HCT116 (cell line): ENCODE results near the gene FOSB. TPM values are rescaled to one million over a fixed set of nuclear protein-coding genes. Genes with fewer than 3 reads are reported as not detected.

Source experiments
- ATAC-seq: fragments of 200-7000 bp; cut with Tn5 transposase; 2 replicates; pipeline ENCODE4 v1.9.1; 2020; ENCODE audit warnings: mild to moderate bottlenecking, moderate library complexity
- BruUV-seq: library from RNA; stranded (reverse); fragments of 400-500 nt; replicated peaks from 2 replicates; lab custom pipeline; 2021; lab: Mats Ljungman, UMichigan
- CTCF ChIA-PET: fragments of 300-600 bp; sonication (Branson Sonifier 250); formaldehyde crosslinking; loops from one replicate; lab custom pipeline; 2021; ENCODE audit warnings: antibody characterized with exemption; lab: Charles Lee
- POLR2A ChIA-PET: fragments of 300-600, 350-600 bp; sonication (Branson Sonifier 250); formaldehyde crosslinking; loops from one replicate; lab custom pipeline; 2021; ENCODE audit warnings: antibody characterized with exemption; lab: Charles Lee
- RAD21 ChIA-PET, 2 experiments: fragments of 300-600 bp; sonication (Branson Sonifier 250); formaldehyde crosslinking; loops; one replicate each; lab custom pipeline; 2023; ENCODE audit warnings: low total read pairs in 2 of 2; ENCODE audit not compliant: uncharacterized antibody in 2 of 2, unreplicated experiment in 2 of 2, low non-redundant PET in 1 of 2; lab: Charles Lee
- DNase-seq: peaks from one replicate; pipeline ENCODE4 v3.0.0-alpha.2; 2010; ENCODE audit warnings: low read depth, low spot score
- H2AFZ ChIP-seq: fragments of 200-600 bp; shearing (Covaris generic), sonication (generic); 2 replicates; pipeline ENCODE4 v1.6.1; 2017; ENCODE audit warnings: low read depth, mixed run types, mixed read lengths, antibody characterized with exemption, low read length; ENCODE audit not compliant: poor library complexity, severe bottlenecking
- H3K27ac ChIP-seq: 2 replicates; pipeline ENCODE4 v1.5.1; 2012; ENCODE audit warnings: low read depth, low read length
- H3K27me3 ChIP-seq: fragments of 200-600 bp; sonication (generic); 2 replicates; pipeline ENCODE4 v1.6.1; 2016; ENCODE audit warnings: mixed run types, low read length, mixed read lengths; ENCODE audit not compliant: insufficient read depth
- H3K36me3 ChIP-seq, 2 experiments: fragments of 200-500 bp in 1 of 2; fragments of 200-600 bp in 1 of 2; sonication (Bioruptor generic) in 1 of 2; sonication (generic) in 1 of 2; 2 replicates each; pipeline versions ENCODE4 v1.5.1 to v1.6.1; 2014 to 2016; ENCODE audit warnings: low read length in 2 of 2, inconsistent platforms in 1 of 2, mixed read lengths in 1 of 2, mixed run types in 1 of 2; ENCODE audit not compliant: insufficient read depth in 2 of 2, control insufficient read depth in 1 of 2
- H3K4me1 ChIP-seq, 2 experiments: fragments of 200-600 bp in 1 of 2; sonication (generic) in 1 of 2; 2 replicates each; pipeline versions ENCODE4 v1.5.1 to v1.6.1; 2012 to 2017; ENCODE audit warnings: low read length in 2 of 2, inconsistent platforms in 1 of 2, mild to moderate bottlenecking in 1 of 2, mixed read lengths in 1 of 2, mixed run types in 1 of 2, moderate library complexity in 1 of 2; ENCODE audit not compliant: insufficient read depth in 2 of 2, control insufficient read depth in 1 of 2
- H3K4me2 ChIP-seq: fragments of 200-600 bp; sonication (generic); 2 replicates; pipeline ENCODE4 v1.6.1; 2017; ENCODE audit warnings: mixed run types, low read length, mixed read lengths
- H3K4me3 ChIP-seq, 2 experiments: fragments of 200-600 bp in 1 of 2; sonication (generic) in 1 of 2; replicated peaks in 1 of 2; 2 replicates each; pipeline ENCODE4 v1.5.1; 2011 to 2016; ENCODE audit warnings: low read length in 2 of 2, control low read depth in 1 of 2, low read depth in 1 of 2, mild to moderate bottlenecking in 1 of 2, mixed read lengths in 1 of 2, mixed run types in 1 of 2
- H3K79me2 ChIP-seq: fragments of 200-600 bp; sonication (generic); 2 replicates; pipeline ENCODE4 v1.6.1; 2017; ENCODE audit warnings: mild to moderate bottlenecking, mixed run types, low read length, moderate library complexity, mixed read lengths; ENCODE audit not compliant: insufficient read depth
- H3K9ac ChIP-seq: fragments of 200-600 bp; sonication (generic); 2 replicates; pipeline ENCODE4 v1.6.1; 2016; ENCODE audit warnings: low read length, mixed read lengths
- H3K9me2 ChIP-seq: fragments of 200-600 bp; sonication (generic), shearing (Covaris generic); 2 replicates; pipeline ENCODE4 v1.6.1; 2017; ENCODE audit warnings: mixed run types, mild to moderate bottlenecking, moderate library complexity; ENCODE audit not compliant: insufficient read depth
- H3K9me3 ChIP-seq, 2 experiments: fragments of 200-500 bp in 1 of 2; fragments of 200-600 bp in 1 of 2; sonication (Bioruptor generic) in 1 of 2; sonication (generic) in 1 of 2; 2 replicates each; pipeline ENCODE4 v1.6.1; 2014 to 2017; ENCODE audit warnings: low read length in 2 of 2, mixed read lengths in 2 of 2, inconsistent platforms in 1 of 2, low read depth in 1 of 2, mild to moderate bottlenecking in 1 of 2, mixed run types in 1 of 2, moderate library complexity in 1 of 2; ENCODE audit not compliant: control insufficient read depth in 1 of 2, insufficient read depth in 1 of 2
- H4K20me1 ChIP-seq: fragments of 200-600 bp; sonication (generic), shearing (Covaris generic); 2 replicates; pipeline ENCODE4 v1.6.1; 2017; ENCODE audit warnings: mixed run types, mild to moderate bottlenecking, moderate library complexity; ENCODE audit not compliant: insufficient read depth
- CBX3 ChIP-seq: IDR thresholded peaks from 2 replicates; pipeline ENCODE4 v1.6.1; 2012; ENCODE audit warnings: low read depth
- CTCF ChIP-seq, 3 experiments: fragments of 200-600 bp in 1 of 3; sonication (generic) in 1 of 3; IDR thresholded peaks in 2 of 3; conservative IDR thresholded peaks in 1 of 3; 2 replicates each; pipeline ENCODE4 v1.5.1; 2012 to 2017; ENCODE audit warnings: low read depth in 2 of 3, low read length in 2 of 3, antibody characterized with exemption in 1 of 3, borderline replicate concordance in 1 of 3, control low read depth in 1 of 3, mild to moderate bottlenecking in 1 of 3, mixed read lengths in 1 of 3, mixed run types in 1 of 3, moderate library complexity in 1 of 3; ENCODE audit not compliant: insufficient read depth in 1 of 3
- EGR1 ChIP-seq: IDR thresholded peaks from 2 replicates; pipeline ENCODE4 v1.6.1; 2012; ENCODE audit warnings: low read depth
- POLR2AphosphoS5 ChIP-seq: IDR thresholded peaks from 2 replicates; pipeline ENCODE4 v1.6.1; 2011; ENCODE audit warnings: mild to moderate bottlenecking, low read depth, low read length, moderate library complexity
- intact Hi-C: fragments of 100-400 bp; cut with micrococcal nuclease; formaldehyde crosslinking; loops from 2 replicates; pipeline ENCODE4 v1.10.0; 2022
- total RNA-seq: library from RNA; stranded (reverse); gene quantifications from one replicate; pipeline ENCODE4 v1.2.1, GENCODE V29; 2021; ENCODE audit not compliant: unreplicated experiment
- TF ChIP-seq, protein P1 (sequence below): IDR thresholded peaks from 2 replicates; pipeline ENCODE4 v1.6.1; 2012

FOSB gene
- total RNA-seq, 1 experiment from 2014 or later: 12.6 TPM

DNA sequence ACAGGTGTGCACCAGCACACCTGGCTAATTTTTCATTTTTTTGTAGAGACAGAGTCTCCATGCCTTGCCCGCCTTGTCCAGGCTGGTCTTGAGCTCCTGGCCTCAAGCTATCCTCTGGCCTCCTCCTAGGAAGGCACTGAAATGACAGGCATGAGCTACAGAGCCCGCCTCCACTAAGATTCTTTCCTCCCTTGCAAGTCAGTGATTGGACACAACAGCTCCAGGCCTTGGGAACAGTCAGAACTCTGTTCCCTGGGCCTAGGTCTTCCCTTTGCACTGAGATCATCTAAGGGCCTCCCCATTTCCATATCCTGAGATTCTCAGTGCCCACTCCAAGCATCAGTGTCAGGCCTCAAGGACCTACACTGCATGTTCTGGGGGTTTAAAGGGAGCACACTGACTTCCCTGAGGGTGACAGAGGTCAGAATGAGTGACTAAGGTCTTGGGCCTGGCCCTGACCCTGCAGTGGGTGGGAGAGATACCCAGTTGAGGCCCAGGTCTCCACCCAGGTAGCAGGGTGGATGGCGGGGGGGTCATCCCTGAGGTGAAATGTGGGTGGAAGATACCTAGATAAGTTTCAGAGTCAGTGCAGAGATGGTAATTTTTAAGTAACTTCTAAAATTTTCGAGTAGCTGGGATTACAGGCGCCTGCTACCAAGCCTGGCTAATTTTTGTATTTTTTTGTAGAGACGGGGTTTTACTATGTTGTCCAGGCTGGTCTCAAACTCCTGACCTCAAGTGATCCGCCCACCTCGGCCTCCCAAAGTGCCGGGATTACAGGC, 26.7 kb upstream of the FOSB start:
- CTCF ChIA-PET: interaction anchor here (0.6 to 6.9 kb wide), 8 partner anchors 10 to 118 kb away, joined by 3 to 189 read pairs (median 4); partner anchors contain the start of gene FOSB

More for the DNA sequence above, 26.7 kb upstream of the FOSB start:
- Histone ChIP-seq H3K9ac (peak overlapping the region; percentile 72), H3K4me3 (no peak overlapping the region), H3K4me1 (peaks cover 25 to 50% of the 10 kb centered on the region in 2 experiments), H3K36me3 (no peaks in the 10 kb centered on the region), H3K4me2 (peak overlapping the region; percentile 86), H2AFZ (no peak overlapping the region), H4K20me1 (no peaks in the 10 kb centered on the region), H3K9me3 (no peaks in the 10 kb centered on the region), H3K27ac (peak overlapping the region; percentile 81), H3K79me2 (no peaks in the 10 kb centered on the region), H3K9me2 (no peaks in the 10 kb centered on the region), H3K27me3 (no peaks in the 10 kb centered on the region)
- DNase-seq: no peak
- ATAC-seq: peak; percentile 27; the same call in 1 of the 2 replicates
- RAD21 ChIA-PET: interaction anchor here (1.0 to 2.5 kb wide), 3 partner anchors 36 to 38 kb away, joined by 6 to 40 read pairs (median 31); no protein-coding TSS in a partner anchor
- TF ChIP-seq CBX3 (no peak), CTCF (IDR thresholded peaks at IDR 0.05 in 2 of 3, conservative IDR thresholded peaks at IDR 0.05 in 1 of 3; ENCODE audit: borderline replicate concordance in 1 of 3, insufficient read depth in 1 of 3, low read depth in 2 of 3, low read length in 2 of 3) (no peak), POLR2AphosphoS5 (no peak), EGR1 (no peak)
- TF ChIP-seq, protein P1, sequence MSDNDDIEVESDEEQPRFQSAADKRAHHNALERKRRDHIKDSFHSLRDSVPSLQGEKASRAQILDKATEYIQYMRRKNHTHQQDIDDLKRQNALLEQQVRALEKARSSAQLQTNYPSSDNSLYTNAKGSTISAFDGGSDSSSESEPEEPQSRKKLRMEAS: no peak
- POLR2A ChIA-PET: interaction anchor here (0.8 to 3.1 kb wide), 8 partner anchors 15 to 174 kb away, joined by 3 to 27 read pairs (median 4); partner anchors contain the start of genes ERCC1, FOSB and PPP1R13L
- BruUV-seq: no TSS peak
- intact Hi-C loops: no loop called here
